SK-N-SH (cell line): ENCODE measurements around the gene ZNF177. TPM values are rescaled to one million over a fixed set of nuclear protein-coding genes. Genes with fewer than 3 reads are reported as not detected.
A peak's percentile ranks its signal among the peaks of the same experiment; 100 is the strongest.

Experiments used
- CTCF ChIA-PET: fragments of 300-600, 350-600 bp; formaldehyde crosslinking; extraction: SDS; loops from one replicate; lab custom pipeline; 2021; lab: Yijun Ruan, JAX
- POLR2A ChIA-PET: fragments of 350-600 bp; sonication (Branson Sonifier 250); formaldehyde crosslinking; extraction: SDS; loops from one replicate; lab custom pipeline; 2020; ENCODE audit warnings: antibody characterized with exemption, inconsistent platforms; lab: Yijun Ruan, JAX
- DNase-seq: peaks from one replicate; pipeline ENCODE4 v3.0.0; 2012
- H2AFZ ChIP-seq: fragments of 200-600 bp; sonication (generic); 2 replicates; pipeline ENCODE4 v1.8.1; 2016; ENCODE audit warnings: antibody characterized with exemption, mild to moderate bottlenecking, low read depth
- H3F3A ChIP-seq: fragments of 200-600 bp; sonication (generic); replicated peaks from 2 replicates; pipeline ENCODE3; 2016; ENCODE audit warnings: antibody characterized with exemption, mild to moderate bottlenecking; ENCODE audit not compliant: insufficient read depth
- H3K27ac ChIP-seq, 2 experiments: fragments of 200-500 bp in 1 of 2; fragments of 200-600 bp in 1 of 2; sonication (Bioruptor generic) in 1 of 2; sonication (generic), shearing (Covaris generic) in 1 of 2; 2 replicates each; pipeline versions ENCODE4 v1.5.1 to v1.6.1; 2014 to 2016; ENCODE audit warnings: low read depth in 2 of 2, inconsistent platforms in 1 of 2, low read length in 1 of 2, mild to moderate bottlenecking in 1 of 2, mixed read lengths in 1 of 2
- H3K27me3 ChIP-seq: fragments of 200-600 bp; sonication (generic), shearing (Covaris generic); 2 replicates; pipeline ENCODE4 v1.6.1; 2016; ENCODE audit warnings: mixed run types; ENCODE audit not compliant: insufficient read depth
- H3K36me3 ChIP-seq, 2 experiments: fragments of 200-500 bp in 1 of 2; fragments of 200-600 bp in 1 of 2; sonication (Bioruptor generic) in 1 of 2; sonication (generic) in 1 of 2; replicated peaks in 1 of 2; 2 replicates each; pipeline versions ENCODE3 to v1.5.1; 2014 to 2016; ENCODE audit warnings: low read length in 1 of 2, mild to moderate bottlenecking in 1 of 2; ENCODE audit not compliant: insufficient read depth in 2 of 2, control insufficient read depth in 1 of 2
- H3K4me1 ChIP-seq, 2 experiments: fragments of 200-500 bp in 1 of 2; fragments of 200-600 bp in 1 of 2; sonication (Bioruptor generic) in 1 of 2; sonication (generic), shearing (Covaris generic) in 1 of 2; 2 replicates each; pipeline versions ENCODE4 v1.5.1 to v1.6.1; 2014 to 2016; ENCODE audit warnings: low read depth in 1 of 2, low read length in 1 of 2, mixed run types in 1 of 2; ENCODE audit not compliant: insufficient read depth in 2 of 2, control insufficient read depth in 1 of 2
- H3K4me2 ChIP-seq: fragments of 200-600 bp; sonication (generic), shearing (Covaris generic); 2 replicates; pipeline ENCODE4 v1.6.1; 2017; ENCODE audit warnings: mixed run types
- H3K4me3 ChIP-seq, 2 experiments: fragments of 200-500 bp in 1 of 2; fragments of 200-600 bp in 1 of 2; sonication (Bioruptor generic) in 1 of 2; sonication (generic), shearing (Covaris generic) in 1 of 2; 2 replicates each; pipeline versions ENCODE4 v1.5.1 to v1.8.1; 2014 to 2016; ENCODE audit warnings: low read depth in 2 of 2, inconsistent platforms in 1 of 2, low read length in 1 of 2, mild to moderate bottlenecking in 1 of 2, mixed read lengths in 1 of 2, moderate library complexity in 1 of 2
- H3K79me2 ChIP-seq: fragments of 200-600 bp; sonication (generic); 2 replicates; pipeline ENCODE4 v1.8.1; 2017; ENCODE audit warnings: mild to moderate bottlenecking; ENCODE audit not compliant: insufficient read depth
- H3K9ac ChIP-seq: fragments of 200-600 bp; sonication (generic); 2 replicates; pipeline ENCODE4 v1.6.1; 2017; ENCODE audit warnings: mixed run types
- H3K9me2 ChIP-seq: fragments of 200-600 bp; sonication (generic); 2 replicates; pipeline ENCODE4 v1.6.1; 2017; ENCODE audit warnings: mixed run types
- H3K9me3 ChIP-seq: fragments of 200-600 bp; sonication (generic); 2 replicates; pipeline ENCODE4 v1.6.1; 2017; ENCODE audit warnings: mixed run types, mild to moderate bottlenecking, moderate library complexity
- H4K20me1 ChIP-seq: fragments of 200-600 bp; sonication (generic); 2 replicates; pipeline ENCODE4 v1.6.1; 2017; ENCODE audit warnings: mild to moderate bottlenecking, mixed run types; ENCODE audit not compliant: insufficient read depth
- ELF1 ChIP-seq: IDR thresholded peaks from 2 replicates; pipeline ENCODE4 v1.4.0; 2012
- EP300 ChIP-seq, 2 experiments: IDR thresholded peaks; 2 replicates each; pipeline versions ENCODE4 v1.4.0 to v1.6.1; 2012; ENCODE audit warnings: borderline replicate concordance in 1 of 2, low read depth in 1 of 2, low read length in 1 of 2
- FOXJ3 ChIP-seq: sonication (generic); formaldehyde crosslinking; IDR thresholded peaks from 2 replicates; pipeline ENCODE4 v1.5.1; 2020; ENCODE audit warnings: mild to moderate bottlenecking, missing genetic modification reagents
- GABPA ChIP-seq: IDR thresholded peaks from 2 replicates; pipeline ENCODE4 v1.4.0; 2012; ENCODE audit warnings: low read depth, mild to moderate bottlenecking
- GATA2 ChIP-seq: sonication (generic); formaldehyde crosslinking; IDR thresholded peaks from 2 replicates; pipeline ENCODE4 v1.5.0; 2020; ENCODE audit warnings: mild to moderate bottlenecking, missing genetic modification reagents
- IRF3 ChIP-seq: fragments of 150-350 bp; IDR thresholded peaks from 2 replicates; pipeline ENCODE4 v1.6.1; 2016; ENCODE audit warnings: mild to moderate bottlenecking, low read depth, low read length
- MAX ChIP-seq: IDR thresholded peaks from 2 replicates; pipeline ENCODE4 v1.4.0; 2012; ENCODE audit warnings: low read depth
- MEF2A ChIP-seq: IDR thresholded peaks from 2 replicates; pipeline ENCODE4 v1.4.0; 2012; ENCODE audit warnings: low read depth, borderline replicate concordance
- POLR2AphosphoS5 ChIP-seq: IDR thresholded peaks from 2 replicates; pipeline ENCODE4 v1.6.1; 2012; ENCODE audit warnings: low read depth, low read length
- RAD21 ChIP-seq: IDR thresholded peaks from 2 replicates; pipeline ENCODE4 v1.6.1; 2012; ENCODE audit warnings: mild to moderate bottlenecking, low read length
- RFX5 ChIP-seq: IDR thresholded peaks from 2 replicates; pipeline ENCODE4 v1.6.1; 2012; ENCODE audit warnings: mild to moderate bottlenecking, improper control_type of control experiment, low read length
- TAF1 ChIP-seq: IDR thresholded peaks from 2 replicates; pipeline ENCODE4 v1.6.1; 2012; ENCODE audit warnings: low read depth, mild to moderate bottlenecking, low read length, moderate library complexity, borderline replicate concordance
- TEAD4 ChIP-seq: IDR thresholded peaks from 2 replicates; pipeline ENCODE4 v1.4.0; 2012; ENCODE audit warnings: mild to moderate bottlenecking, borderline replicate concordance; ENCODE audit not compliant: insufficient read depth
- USF1 ChIP-seq: IDR thresholded peaks from 2 replicates; pipeline ENCODE4 v1.4.0; 2012; ENCODE audit warnings: low read depth, borderline replicate concordance
- WGBS: methylation state at CpG from one replicate; pipeline ENCODE4 v1.1.6; 2017; ENCODE audit warnings: low lambda C conversion rate; 5-methylcytosine and 5-hydroxymethylcytosine counted together
- polyA plus RNA-seq, 3 experiments: library from polyadenylated mRNA; depleted of rRNA; stranded (reverse); fragments of >200 nt; gene quantifications; 2 replicates each; pipeline ENCODE4 v1.2.3, GENCODE V29; 2012
- TF ChIP-seq, protein P1 (sequence below): IDR thresholded peaks from 2 replicates; pipeline ENCODE4; 2012

The ZNF177 gene
- polyA plus RNA-seq, 1 of the 3 experiments (the other 2 are of a cell fraction) = 2.6 TPM

DNA sequence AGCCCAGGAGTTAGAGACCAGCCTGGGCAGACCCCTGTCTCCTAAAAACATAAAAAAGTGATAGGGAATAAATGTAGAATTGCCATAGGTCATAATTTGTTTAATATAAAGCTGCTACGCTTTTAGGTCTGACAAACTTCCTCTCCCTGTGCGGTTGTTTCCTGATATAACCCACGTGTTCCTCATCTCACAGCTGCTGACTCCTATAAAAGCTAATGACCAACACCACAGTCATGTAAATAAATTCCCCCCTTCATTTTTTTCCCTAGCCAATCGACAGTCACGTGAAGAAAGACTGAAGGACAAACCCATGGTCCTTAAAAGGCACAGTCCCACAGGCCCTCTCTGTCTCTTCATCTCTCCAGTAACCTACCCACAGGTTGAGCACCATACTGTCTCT is 45.0 kb downstream of the ZNF177 start:
- 61% methylated on average over 5 of the region's 5 CpGs for WGBS
- Histone ChIP-seq H3K9me3 (peaks cover 23% of the 10 kb centered on the region; the same call in 1 of the 2 replicates), H3K36me3 (peaks cover 6 to 14% of the 10 kb centered on the region in 2 experiments), H3K4me2 (no peak overlapping the region; the same call in 1 of the 2 replicates), H3K9ac (no peak overlapping the region), H3K79me2 (no peaks in the 10 kb centered on the region)
- TF ChIP-seq MEF2A (no peak), EP300 (IDR thresholded peaks at IDR 0.05; ENCODE audit: borderline replicate concordance in 1 of 2, low read depth in 1 of 2, low read length in 1 of 2) (no peak), IRF3 (no peak), GABPA (no peak), GATA2 (no peak), FOXJ3 (CRISPR knock-in tag) (no peak), TEAD4 (no peak), POLR2AphosphoS5 (no peak), MAX (no peak), RFX5 (no peak), RAD21 (no peak), TAF1 (no peak), USF1 (no peak), ELF1 (no peak)
- TF ChIP-seq, protein P1, sequence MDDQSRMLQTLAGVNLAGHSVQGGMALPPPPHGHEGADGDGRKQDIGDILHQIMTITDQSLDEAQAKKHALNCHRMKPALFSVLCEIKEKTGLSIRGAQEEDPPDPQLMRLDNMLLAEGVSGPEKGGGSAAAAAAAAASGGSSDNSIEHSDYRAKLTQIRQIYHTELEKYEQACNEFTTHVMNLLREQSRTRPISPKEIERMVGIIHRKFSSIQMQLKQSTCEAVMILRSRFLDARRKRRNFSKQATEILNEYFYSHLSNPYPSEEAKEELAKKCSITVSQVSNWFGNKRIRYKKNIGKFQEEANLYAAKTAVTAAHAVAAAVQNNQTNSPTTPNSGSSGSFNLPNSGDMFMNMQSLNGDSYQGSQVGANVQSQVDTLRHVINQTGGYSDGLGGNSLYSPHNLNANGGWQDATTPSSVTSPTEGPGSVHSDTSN = no peak
- TF ChIP-seq, all 33 proteins: peak for 0
- ChIA-PET CTCF (no interaction called here), POLR2A (no interaction called here)
- Histone ChIP-seq H3K4me1 (no peaks in the 10 kb centered on the region; a peak in 1 of 4 replicates), H2AFZ (peak overlapping the region; percentile 78; the same call in 1 of the 2 replicates), H3K27ac (no peak overlapping the region), H3K4me3 (peak overlapping the region in 1 of 2 experiments; percentile 19; a peak in 1 of 4 replicates), H3K27me3 (no peaks in the 10 kb centered on the region), H4K20me1 (no peaks in the 10 kb centered on the region), H3K9me2 (no peaks in the 10 kb centered on the region), H3F3A (no peaks in the 10 kb centered on the region)
- DNase-seq = no peak
